Measurements from ENCODE around the gene HNRNPA1. TPM values are rescaled to one million over a fixed set of nuclear protein-coding genes. Genes with fewer than 3 reads are reported as not detected.
"Not testable (repeated sequence)": the region's sequence is repeated elsewhere in the genome, so short reads cannot be mapped to it uniquely, and the experiment has no call there.

The HNRNPA1 gene
- total RNA-seq, 1 experiment from 2014 or later = 1,801 TPM

GRCh38 chr12:54261815-54262402 lies 18.6 kb upstream of the HNRNPA1 start:
- Histone ChIP-seq H3K36me3 (peaks cover 9% of the 10 kb centered on the region), H3K27me3 (no peaks in the 10 kb centered on the region), H3K9me3 (replicated peaks) (no peaks in the 10 kb centered on the region), H3K27ac (no peak overlapping the region), H3K4me1 (peaks cover 38% of the 10 kb centered on the region), H3K4me3 (no peak overlapping the region)
- DNase-seq = no peak

- H3K9me3 ChIP-seq (replicated peaks) = no peaks in the 10 kb centered on the region
- no peak overlapping the region for H3K4me3 ChIP-seq
- no peak for DNase-seq
- peaks cover 38% of the 10 kb centered on the region for H3K4me1 ChIP-seq
- no peak overlapping the region for H3K27ac ChIP-seq
- H3K27me3 ChIP-seq = no peaks in the 10 kb centered on the region
- H3K36me3 ChIP-seq = peaks cover 4% of the 10 kb centered on the region; the same call in 1 of the 2 replicates
Observed at GRCh38 chr12:54262403-54262925, 18.1 kb upstream of the HNRNPA1 start.

GRCh38 chr12:54265364-54265812 lies 15.1 kb upstream of the HNRNPA1 start:
- no peak for DNase-seq
- Histone ChIP-seq H3K9me3 (replicated peaks) (no peaks in the 10 kb centered on the region), H3K4me1 (peaks cover 24% of the 10 kb centered on the region), H3K27me3 (no peaks in the 10 kb centered on the region), H3K27ac (no peak overlapping the region), H3K4me3 (no peak overlapping the region), H3K36me3 (peaks cover 2% of the 10 kb centered on the region; the same call in 1 of the 2 replicates)

GRCh38 chr12:54266852-54267251 lies 13.7 kb upstream of the HNRNPA1 start:
- DNase-seq = no peak

GRCh38 chr12:54270345-54270744 lies 10.2 kb upstream of the HNRNPA1 start:
- H3K27ac ChIP-seq = no peak overlapping the region
- H3K9me3 ChIP-seq (replicated peaks) = no peaks in the 10 kb centered on the region
- peaks cover 38% of the 10 kb centered on the region for H3K36me3 ChIP-seq
- no peak for DNase-seq
- no peak overlapping the region for H3K4me3 ChIP-seq
- H3K27me3 ChIP-seq = no peaks in the 10 kb centered on the region
- peaks cover under 1% of the 10 kb centered on the region; the same call in 1 of the 2 replicates for H3K4me1 ChIP-seq

More at GRCh38 chr12:54266852-54267251, 13.7 kb upstream of the HNRNPA1 start:
- H3K36me3 ChIP-seq = peaks cover 13% of the 10 kb centered on the region
- no peak overlapping the region for H3K4me3 ChIP-seq
- no peaks in the 10 kb centered on the region for H3K9me3 ChIP-seq (replicated peaks)
- H3K27ac ChIP-seq = no peak overlapping the region
- H3K4me1 ChIP-seq = peaks cover 19% of the 10 kb centered on the region
- no peaks in the 10 kb centered on the region for H3K27me3 ChIP-seq

GRCh38 chr12:54272214-54272613 lies 8.3 kb upstream of the HNRNPA1 start:
- H3K9me3 ChIP-seq (replicated peaks) = no peaks in the 10 kb centered on the region
- no peaks in the 10 kb centered on the region for H3K4me1 ChIP-seq
- no peak overlapping the region for H3K27ac ChIP-seq
- DNase-seq = no peak
- H3K36me3 ChIP-seq = peaks cover 47% of the 10 kb centered on the region
- H3K27me3 ChIP-seq = no peaks in the 10 kb centered on the region
- H3K4me3 ChIP-seq = no peak overlapping the region

GRCh38 chr12:54273981-54274380 lies 6.5 kb upstream of the HNRNPA1 start:
- DNase-seq = no peak
- Histone ChIP-seq H3K9me3 (replicated peaks) (no peaks in the 10 kb centered on the region), H3K27me3 (no peaks in the 10 kb centered on the region), H3K4me1 (no peaks in the 10 kb centered on the region), H3K4me3 (no peak overlapping the region), H3K36me3 (peaks cover 59% of the 10 kb centered on the region), H3K27ac (no peak overlapping the region)

GRCh38 chr12:54276368-54276767 lies 4.2 kb upstream of the HNRNPA1 start:
- Histone ChIP-seq H3K27me3 (no peaks in the 10 kb centered on the region), H3K9me3 (replicated peaks) (no peaks in the 10 kb centered on the region), H3K27ac (no peak overlapping the region), H3K36me3 (peaks cover 58% of the 10 kb centered on the region), H3K4me3 (no peak overlapping the region), H3K4me1 (no peaks in the 10 kb centered on the region)
- DNase-seq = no peak

GRCh38 chr12:54277823-54278276 lies 2.7 kb upstream of the HNRNPA1 start:
- no peak for DNase-seq
- H3K27me3 ChIP-seq = no peaks in the 10 kb centered on the region
- peaks cover 59% of the 10 kb centered on the region for H3K36me3 ChIP-seq
- H3K27ac ChIP-seq = peak overlapping the region; percentile 98
- H3K4me1 ChIP-seq = no peaks in the 10 kb centered on the region; the same call in 1 of the 2 replicates
- no peaks in the 10 kb centered on the region for H3K9me3 ChIP-seq (replicated peaks)
- H3K4me3 ChIP-seq = peak overlapping the region; percentile 82

GRCh38 chr12:54279227-54279631 lies 1.3 kb upstream of the HNRNPA1 start:
- Histone ChIP-seq H3K9me3 (replicated peaks) (no peaks in the 10 kb centered on the region), H3K4me1 (no peaks in the 10 kb centered on the region; the same call in 1 of the 2 replicates)

GRCh38 chr12:54279632-54280467 lies 676 bp upstream of the HNRNPA1 start, which contains the start of gene CBX5:
CBX5 (minus strand) TSS chr12:54280122; CDS start chr12:54257650, 22,472 bp downstream.
- peak within 1 kb of the TSS; percentile 98 for H3K27ac ChIP-seq
- H3K27me3 ChIP-seq = no peaks in the 10 kb centered on the region
- peak within 1 kb of the TSS; percentile 82 for H3K4me3 ChIP-seq
- no peaks in the 10 kb centered on the region; the same call in 1 of the 2 replicates for H3K4me1 ChIP-seq
- H3K36me3 ChIP-seq = peaks cover 60% of the 10 kb centered on the region
- no peaks in the 10 kb centered on the region for H3K9me3 ChIP-seq (replicated peaks)
- DNase-seq = peak; percentile 99

More at GRCh38 chr12:54279227-54279631, 1.3 kb upstream of the HNRNPA1 start:
- peak overlapping the region; percentile 98 for H3K27ac ChIP-seq
- H3K27me3 ChIP-seq = no peaks in the 10 kb centered on the region
- H3K36me3 ChIP-seq = peaks cover 60% of the 10 kb centered on the region
- H3K4me3 ChIP-seq = peak overlapping the region; percentile 82
- DNase-seq = no peak

- H3K9me3 ChIP-seq (replicated peaks); DNase-seq; H3K27me3 ChIP-seq; H3K4me1 ChIP-seq: not testable (repeated sequence)
- Histone ChIP-seq H3K27ac (peak overlapping the region; percentile 98), H3K36me3 (peaks cover 69% of the 10 kb centered on the region), H3K4me3 (peak overlapping the region; percentile 82)
Observed at GRCh38 chr12:54281261-54281638, 724 bp downstream of the HNRNPA1 start.

- peak overlapping the region; percentile 98 for H3K27ac ChIP-seq
- DNase-seq; H3K27me3 ChIP-seq; H3K4me1 ChIP-seq; H3K9me3 ChIP-seq (replicated peaks): not testable (repeated sequence)
- H3K36me3 ChIP-seq = peaks cover 69% of the 10 kb centered on the region
- H3K4me3 ChIP-seq = peak overlapping the region; percentile 82
Observed at GRCh38 chr12:54281694-54282093, 1.2 kb downstream of the HNRNPA1 start.

GRCh38 chr12:54282949-54283593 lies 2.5 kb downstream of the HNRNPA1 start:
- H3K27ac ChIP-seq = no peak overlapping the region
- no peaks in the 10 kb centered on the region for H3K9me3 ChIP-seq (replicated peaks)
- no peak for DNase-seq
- peak overlapping the region; percentile 82 for H3K4me3 ChIP-seq
- H3K36me3 ChIP-seq = peaks cover 77% of the 10 kb centered on the region
- H3K4me1 ChIP-seq = no peaks in the 10 kb centered on the region; the same call in 1 of the 2 replicates
- peaks cover 4% of the 10 kb centered on the region; the same call in 1 of the 2 replicates for H3K27me3 ChIP-seq

All from SJCRH30 (cell line).